GM13977 (cell line): Measurements from ENCODE around the gene PHC1.

Experiments used
- DNase-seq: peaks from one replicate; pipeline ENCODE4 v3.0.0; 2012; ENCODE audit warnings: low spot score
- in situ Hi-C: fragments of 300-500 bp; cut with MboI; formaldehyde crosslinking; loops from one replicate; pipeline ENCODE4 v1.12.0; 2022; ENCODE audit warnings: low sequenced_read_pairs, low pct_unique_long_range_greater_than_20kb, mixed read lengths, inconsistent platforms; ENCODE audit not compliant: unreplicated experiment
- TF ChIP-seq, protein P1 (sequence below): IDR thresholded peaks from 2 replicates; pipeline ENCODE4 v1.5.1; 2012; ENCODE audit warnings: mild to moderate bottlenecking, control low read depth; ENCODE audit not compliant: insufficient read depth; ENCODE audit errors: extremely low read depth, missing control alignments

Gene PHC1

DNA sequence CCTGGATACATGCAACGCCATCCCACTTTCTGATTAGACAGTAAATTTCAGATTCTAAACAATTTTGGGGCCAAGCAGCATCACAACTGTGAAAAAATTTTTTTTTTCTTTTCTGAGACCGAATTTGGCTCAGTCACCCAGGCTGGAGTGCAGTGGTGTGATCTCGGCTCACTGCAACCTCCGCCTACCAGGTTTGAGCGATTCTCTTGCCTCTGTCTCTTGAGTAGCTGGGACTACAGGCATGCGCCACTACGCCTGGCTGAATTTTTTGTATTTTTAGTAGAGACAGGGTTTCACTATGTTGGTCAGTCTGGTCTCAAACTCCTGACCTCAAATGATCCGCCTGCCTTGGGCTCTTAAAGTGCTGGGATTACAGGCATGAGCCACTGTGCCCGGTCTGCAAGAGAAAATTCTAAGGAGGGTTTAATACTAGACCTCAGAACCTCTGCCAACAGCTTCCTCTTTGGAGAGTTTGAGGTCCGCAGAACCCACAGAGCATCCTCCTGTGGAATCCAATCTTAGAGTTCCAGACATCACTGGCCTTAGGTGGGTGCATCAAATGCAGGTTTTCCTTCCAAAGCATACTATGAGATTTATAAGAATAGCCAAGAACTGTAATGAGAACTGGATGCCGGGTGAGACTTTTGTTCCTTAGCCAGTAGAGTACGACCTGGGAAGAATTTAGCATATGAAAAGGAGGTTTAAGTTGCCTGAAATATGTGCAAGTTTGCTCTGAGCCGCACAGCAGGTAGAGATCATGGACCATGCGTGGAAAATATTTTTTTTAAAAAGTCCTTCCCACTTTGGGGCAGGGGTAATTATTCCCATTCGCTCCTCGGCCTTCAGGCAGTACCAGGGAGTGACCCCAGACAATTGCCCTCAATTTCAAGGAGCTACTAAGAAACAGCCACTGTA, 7.8 kb upstream of the PHC1 start:
- TF ChIP-seq, protein P1, sequence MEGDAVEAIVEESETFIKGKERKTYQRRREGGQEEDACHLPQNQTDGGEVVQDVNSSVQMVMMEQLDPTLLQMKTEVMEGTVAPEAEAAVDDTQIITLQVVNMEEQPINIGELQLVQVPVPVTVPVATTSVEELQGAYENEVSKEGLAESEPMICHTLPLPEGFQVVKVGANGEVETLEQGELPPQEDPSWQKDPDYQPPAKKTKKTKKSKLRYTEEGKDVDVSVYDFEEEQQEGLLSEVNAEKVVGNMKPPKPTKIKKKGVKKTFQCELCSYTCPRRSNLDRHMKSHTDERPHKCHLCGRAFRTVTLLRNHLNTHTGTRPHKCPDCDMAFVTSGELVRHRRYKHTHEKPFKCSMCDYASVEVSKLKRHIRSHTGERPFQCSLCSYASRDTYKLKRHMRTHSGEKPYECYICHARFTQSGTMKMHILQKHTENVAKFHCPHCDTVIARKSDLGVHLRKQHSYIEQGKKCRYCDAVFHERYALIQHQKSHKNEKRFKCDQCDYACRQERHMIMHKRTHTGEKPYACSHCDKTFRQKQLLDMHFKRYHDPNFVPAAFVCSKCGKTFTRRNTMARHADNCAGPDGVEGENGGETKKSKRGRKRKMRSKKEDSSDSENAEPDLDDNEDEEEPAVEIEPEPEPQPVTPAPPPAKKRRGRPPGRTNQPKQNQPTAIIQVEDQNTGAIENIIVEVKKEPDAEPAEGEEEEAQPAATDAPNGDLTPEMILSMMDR, result no peak
- in situ Hi-C loops, result no loop called here
- DNase-seq, result no peak

DNA sequence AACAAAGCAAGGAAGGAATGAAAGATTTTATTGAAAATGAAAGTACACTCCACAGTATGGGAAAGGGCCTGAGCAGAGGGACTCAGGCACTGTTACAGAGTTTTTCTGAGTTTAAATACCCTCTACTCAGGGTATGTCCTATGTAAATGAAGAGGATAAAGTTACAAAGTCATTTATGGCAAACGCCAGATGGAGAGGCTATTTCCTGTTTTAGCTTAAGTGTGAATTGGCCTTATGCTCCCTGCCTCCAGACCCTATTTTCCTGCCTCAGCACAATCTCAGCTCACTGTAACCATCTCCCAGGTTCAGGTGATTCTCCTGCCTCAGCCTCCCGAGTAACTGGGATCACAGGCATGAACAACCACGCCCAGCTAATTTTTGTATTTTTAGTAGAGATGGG, 6.8 kb upstream of the PHC1 start:
- no peak for DNase-seq
- in situ Hi-C loops, result no loop called here
- TF ChIP-seq, protein P1, result no peak

DNA sequence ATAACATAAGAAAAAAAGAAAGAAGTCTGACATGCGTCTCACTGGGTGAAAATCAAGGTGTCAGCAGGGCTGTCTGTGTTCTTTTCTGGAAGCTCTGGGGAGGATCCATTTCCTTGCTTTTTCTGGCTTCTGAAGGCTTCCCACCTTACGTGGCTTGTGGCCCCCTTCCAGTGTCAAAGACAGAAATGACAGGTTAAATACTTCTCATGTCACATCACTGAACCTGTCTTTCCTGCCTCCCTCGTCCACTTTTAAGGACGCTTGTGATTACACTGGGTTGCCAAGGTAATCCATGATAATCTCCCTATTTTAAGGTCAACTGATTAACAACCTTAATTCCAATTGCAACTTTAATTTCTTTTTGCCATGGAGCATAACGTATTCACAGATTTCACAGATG, 4.6 kb upstream of the PHC1 start:
- in situ Hi-C loops, result no loop called here
- DNase-seq, result no peak
- TF ChIP-seq, protein P1, result no peak

DNA sequence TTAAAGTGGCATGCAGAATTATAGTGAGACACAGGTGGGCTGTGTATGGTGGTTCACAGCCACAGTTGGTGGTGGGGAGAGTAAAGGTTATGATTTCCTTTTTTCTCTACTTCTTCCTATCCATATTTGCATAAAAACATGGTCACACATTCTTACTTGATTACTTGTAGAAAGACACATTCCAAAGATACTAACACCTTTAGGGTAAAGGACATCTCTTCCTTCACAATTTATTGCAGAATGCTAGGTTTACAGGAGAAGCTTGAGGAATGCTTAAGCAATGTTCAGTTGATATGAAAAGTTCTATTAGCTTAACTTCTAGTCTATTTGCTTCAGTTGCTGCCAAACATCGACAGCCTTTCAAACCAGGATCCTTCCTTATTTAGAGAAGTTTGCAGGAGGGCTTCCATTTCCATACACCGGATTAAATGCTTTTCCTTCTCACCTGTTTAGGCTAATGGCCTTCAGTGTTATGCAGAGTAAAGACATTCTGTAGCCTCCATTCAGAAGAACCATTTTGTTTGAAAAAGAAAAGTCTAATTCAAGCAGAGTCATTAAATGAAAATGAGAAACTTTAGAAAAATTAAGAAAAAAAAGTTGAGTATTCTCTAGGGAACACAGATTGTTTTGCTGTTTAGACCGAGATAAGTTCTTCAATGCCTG, 2.6 kb upstream of the PHC1 start:
- TF ChIP-seq, protein P1, result no peak
- no peak for DNase-seq
- in situ Hi-C loops, result no loop called here

DNA sequence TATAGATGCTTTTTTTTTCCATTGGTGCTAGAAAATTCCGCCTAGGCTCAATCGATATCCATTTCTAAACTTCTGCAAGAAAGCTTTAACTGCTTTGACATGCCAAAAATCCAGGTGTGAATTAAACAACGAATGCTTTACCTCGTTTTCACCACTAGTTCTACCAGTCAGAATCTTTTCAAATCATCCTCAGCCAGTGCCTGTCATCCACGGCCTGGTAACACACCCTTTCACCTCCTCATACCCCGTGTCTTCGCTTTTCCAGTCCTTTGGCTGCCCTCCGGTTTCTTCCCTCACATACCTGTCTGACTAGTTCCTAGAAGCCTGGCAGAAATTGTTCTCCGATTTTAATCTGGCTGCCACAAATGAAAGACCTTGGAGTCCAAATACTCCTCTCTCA, 1.4 kb upstream of the PHC1 start:
- TF ChIP-seq, protein P1, result no peak
- in situ Hi-C loops, result no loop called here
- DNase-seq, result peak; percentile 33

DNA sequence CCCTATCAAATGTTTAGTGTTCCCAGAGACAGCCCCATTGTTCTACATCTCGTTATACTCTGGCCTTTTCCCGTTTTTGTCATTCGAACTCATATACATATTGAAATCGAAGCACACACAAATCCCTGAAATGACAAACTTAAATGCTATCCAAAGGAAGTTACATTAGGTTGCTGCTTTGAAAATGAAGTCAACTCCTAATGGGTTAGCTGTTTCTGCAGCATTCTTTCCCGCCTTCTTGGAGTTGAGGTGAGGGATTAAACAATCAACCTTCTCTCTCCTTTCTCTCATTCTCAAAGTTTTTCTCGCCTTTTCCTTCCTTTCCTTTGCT, 642 bp upstream of the PHC1 start:
- DNase-seq, result peak; percentile 23
- TF ChIP-seq, protein P1, result no peak
- in situ Hi-C loops, result no loop called here
